SH-SY5Y (cell line): Measurements from ENCODE around the gene ADAMTSL4.

ENCODE experiments used
- GATA2 ChIP-seq: IDR thresholded peaks from 2 replicates; pipeline ENCODE4 v1.6.1; 2011; ENCODE audit warnings: mild to moderate bottlenecking, low read depth, low read length
- GATA3 ChIP-seq: IDR thresholded peaks from 2 replicates; pipeline ENCODE4 v1.6.1; 2011; ENCODE audit warnings: low read depth, mild to moderate bottlenecking, low read length, moderate library complexity

- no peak for TF ChIP-seq GATA3
- no peak for TF ChIP-seq GATA2
Measured at GRCh38 chr1:150579945-150580642, 30.9 kb downstream of the ADAMTSL4 start.
